Activated CD4-positive, alpha-beta memory T cell treated with anti-CD3 and anti-CD28 coated beads for 36 hours (primary cell): ENCODE results near the gene BRD1. TPM values are rescaled to one million over a fixed set of nuclear protein-coding genes. Genes with fewer than 3 reads are reported as not detected.
"Not testable (repeated sequence)": the region's sequence is repeated elsewhere in the genome, so short reads cannot be mapped to it uniquely, and the experiment has no call there.

Experiments
- CTCF ChIA-PET: fragments of 350-600 bp; sonication (Branson Sonifier 250); formaldehyde crosslinking; loops from one replicate; lab custom pipeline; 2021; ENCODE audit warnings: antibody characterized with exemption, inconsistent platforms; lab: Charles Lee
- POLR2A ChIA-PET: fragments of 350-600 bp; sonication (Branson Sonifier 250); formaldehyde crosslinking; loops from one replicate; lab custom pipeline; 2021; ENCODE audit warnings: antibody characterized with exemption; lab: Charles Lee
- DNase-seq: peaks from one replicate; pipeline ENCODE4 v3.0.0-alpha.2; 2020
- H3K27ac Mint-ChIP-seq: one replicate; pipeline ENCODE4 v1.8.0; 2021; ENCODE audit warnings: mixed read lengths
- H3K27me3 Mint-ChIP-seq: one replicate; pipeline ENCODE4 v1.8.0; 2021; ENCODE audit warnings: mixed read lengths
- H3K36me3 Mint-ChIP-seq: one replicate; pipeline ENCODE4 v1.8.0; 2021; ENCODE audit warnings: mixed read lengths
- H3K4me1 Mint-ChIP-seq: one replicate; pipeline ENCODE4 v1.8.0; 2021; ENCODE audit warnings: low read depth, mixed read lengths
- H3K4me3 Mint-ChIP-seq: one replicate; pipeline ENCODE4 v1.8.0; 2021; ENCODE audit warnings: mild to moderate bottlenecking, mixed read lengths
- H3K9me3 Mint-ChIP-seq: one replicate; pipeline ENCODE4 v1.8.0; 2021; ENCODE audit warnings: mixed read lengths
- intact Hi-C: fragments of 100-400 bp; cut with micrococcal nuclease; formaldehyde crosslinking; loops from one replicate; pipeline ENCODE4 v1.15.1; 2023
- total RNA-seq, 2 experiments: library from RNA; stranded (reverse); gene quantifications; one replicate each; pipeline ENCODE4 v1.2.3, GENCODE V29; 2021

Gene BRD1
- total RNA-seq, 2 experiments from 2014 or later = 27.5 to 30.2 TPM

- CTCF ChIA-PET = no interaction called here
- intact Hi-C loops = no loop called here
- DNase-seq = no peak
- Mint-ChIP-seq H3K9me3 (no peaks in the 10 kb centered on the region), H3K27me3 (no peaks in the 10 kb centered on the region), H3K4me3 (no peak overlapping the region), H3K4me1 (peaks cover 12% of the 10 kb centered on the region), H3K27ac (no peak overlapping the region), H3K36me3 (peaks cover 19% of the 10 kb centered on the region)
- POLR2A ChIA-PET = no interaction called here
These were observed 44.5 kb downstream of the BRD1 start for GRCh38 chr22:49783036-49783746.

GRCh38 chr22:49781886-49782285, 45.8 kb downstream of the BRD1 start:
- CTCF ChIA-PET, POLR2A ChIA-PET, H3K9me3 Mint-ChIP-seq, H3K4me3 Mint-ChIP-seq, H3K27me3 Mint-ChIP-seq, intact Hi-C loops, DNase-seq, H3K4me1 Mint-ChIP-seq: not testable (repeated sequence)
- peak overlapping the region; percentile 45 for H3K27ac Mint-ChIP-seq
- H3K36me3 Mint-ChIP-seq = peaks cover 12% of the 10 kb centered on the region

GRCh38 chr22:49781289-49781782, 46.3 kb downstream of the BRD1 start:
- CTCF ChIA-PET = no interaction called here
- Mint-ChIP-seq H3K27me3 (no peaks in the 10 kb centered on the region), H3K36me3 (peaks cover 8% of the 10 kb centered on the region), H3K4me3 (no peak overlapping the region), H3K27ac (peak overlapping the region; percentile 45), H3K9me3 (no peaks in the 10 kb centered on the region), H3K4me1 (peaks cover 9% of the 10 kb centered on the region)
- no peak for DNase-seq
- intact Hi-C loops = no loop called here
- POLR2A ChIA-PET = no interaction called here

- intact Hi-C loops = no loop called here
- CTCF ChIA-PET = no interaction called here
- Mint-ChIP-seq H3K4me3 (no peak overlapping the region), H3K9me3 (no peaks in the 10 kb centered on the region), H3K36me3 (peaks cover 7% of the 10 kb centered on the region), H3K4me1 (peaks cover 9% of the 10 kb centered on the region), H3K27me3 (no peaks in the 10 kb centered on the region), H3K27ac (no peak overlapping the region)
- POLR2A ChIA-PET = no interaction called here
- no peak for DNase-seq
These were observed 46.9 kb downstream of the BRD1 start for GRCh38 chr22:49780698-49781288.

GRCh38 chr22:49779853-49780697, 47.6 kb downstream of the BRD1 start:
- POLR2A ChIA-PET = no interaction called here

DNA sequence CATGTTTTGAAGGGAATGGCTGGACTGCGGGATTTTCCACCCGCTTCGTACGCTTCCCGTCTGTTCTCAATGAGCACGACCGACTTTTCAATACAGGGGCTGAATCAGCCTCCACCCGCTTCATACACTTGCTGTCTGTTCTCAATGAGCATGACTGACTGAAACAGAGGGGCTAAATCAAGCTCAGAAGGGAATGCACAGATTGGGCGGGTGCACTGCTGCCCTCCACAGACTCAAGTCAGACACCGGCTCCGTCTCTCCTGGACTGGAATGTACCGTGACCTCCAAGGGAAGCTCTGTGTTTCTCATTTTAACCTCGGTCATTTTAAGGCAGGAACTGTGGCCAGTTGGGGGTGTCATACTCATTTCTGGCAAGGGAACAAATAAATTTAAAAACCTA, 48.5 kb downstream of the BRD1 start:
- POLR2A ChIA-PET = interaction anchor here (0.6 kb wide), 1 partner anchor 59 kb away, joined by 4 read pairs; no protein-coding TSS in a partner anchor
- H3K4me3 Mint-ChIP-seq = no peak overlapping the region
- CTCF ChIA-PET = no interaction called here

More at GRCh38 chr22:49779853-49780697, 47.6 kb downstream of the BRD1 start:
- no peak for DNase-seq
- H3K9me3 Mint-ChIP-seq = no peaks in the 10 kb centered on the region
- H3K27ac Mint-ChIP-seq = no peak overlapping the region
- intact Hi-C loops = no loop called here
- no peak overlapping the region for H3K4me3 Mint-ChIP-seq
- peaks cover 7% of the 10 kb centered on the region for H3K36me3 Mint-ChIP-seq
- peaks cover 9% of the 10 kb centered on the region for H3K4me1 Mint-ChIP-seq
- CTCF ChIA-PET = no interaction called here
- H3K27me3 Mint-ChIP-seq = no peaks in the 10 kb centered on the region

GRCh38 chr22:49777569-49778249, 50.0 kb downstream of the BRD1 start:
- intact Hi-C loops = no loop called here
- ChIA-PET CTCF (no interaction called here), POLR2A (no interaction called here)
- H3K9me3 Mint-ChIP-seq = no peaks in the 10 kb centered on the region
- H3K27me3 Mint-ChIP-seq = no peaks in the 10 kb centered on the region
- no peak for DNase-seq
- no peak overlapping the region for H3K27ac Mint-ChIP-seq
- peaks cover 15% of the 10 kb centered on the region for H3K36me3 Mint-ChIP-seq
- no peak overlapping the region for H3K4me3 Mint-ChIP-seq
- peaks cover 10% of the 10 kb centered on the region for H3K4me1 Mint-ChIP-seq

More for the DNA sequence above, 48.5 kb downstream of the BRD1 start:
- Mint-ChIP-seq H3K27ac (no peak overlapping the region), H3K4me1 (peaks cover 9% of the 10 kb centered on the region), H3K36me3 (peaks cover 11% of the 10 kb centered on the region), H3K9me3 (no peaks in the 10 kb centered on the region), H3K27me3 (no peaks in the 10 kb centered on the region)
- no peak for DNase-seq
- intact Hi-C loops = no loop called here

GRCh38 chr22:49776891-49777290, 50.8 kb downstream of the BRD1 start:
- peaks cover 7% of the 10 kb centered on the region for H3K4me1 Mint-ChIP-seq
- H3K4me3 Mint-ChIP-seq = no peak overlapping the region
- no peak overlapping the region for H3K27ac Mint-ChIP-seq
- ChIA-PET POLR2A (interaction anchor here (0.6 kb wide), 1 partner anchor 21 kb away, joined by 3 read pairs; no protein-coding TSS in a partner anchor), CTCF (interaction anchor here (1.3 kb wide), 1 partner anchor 11 kb away, joined by 6 read pairs; no protein-coding TSS in a partner anchor)
- H3K9me3 Mint-ChIP-seq = no peaks in the 10 kb centered on the region
- H3K27me3 Mint-ChIP-seq = no peaks in the 10 kb centered on the region
- DNase-seq = no peak
- H3K36me3 Mint-ChIP-seq = peaks cover 15% of the 10 kb centered on the region
- intact Hi-C loops = no loop called here

DNA sequence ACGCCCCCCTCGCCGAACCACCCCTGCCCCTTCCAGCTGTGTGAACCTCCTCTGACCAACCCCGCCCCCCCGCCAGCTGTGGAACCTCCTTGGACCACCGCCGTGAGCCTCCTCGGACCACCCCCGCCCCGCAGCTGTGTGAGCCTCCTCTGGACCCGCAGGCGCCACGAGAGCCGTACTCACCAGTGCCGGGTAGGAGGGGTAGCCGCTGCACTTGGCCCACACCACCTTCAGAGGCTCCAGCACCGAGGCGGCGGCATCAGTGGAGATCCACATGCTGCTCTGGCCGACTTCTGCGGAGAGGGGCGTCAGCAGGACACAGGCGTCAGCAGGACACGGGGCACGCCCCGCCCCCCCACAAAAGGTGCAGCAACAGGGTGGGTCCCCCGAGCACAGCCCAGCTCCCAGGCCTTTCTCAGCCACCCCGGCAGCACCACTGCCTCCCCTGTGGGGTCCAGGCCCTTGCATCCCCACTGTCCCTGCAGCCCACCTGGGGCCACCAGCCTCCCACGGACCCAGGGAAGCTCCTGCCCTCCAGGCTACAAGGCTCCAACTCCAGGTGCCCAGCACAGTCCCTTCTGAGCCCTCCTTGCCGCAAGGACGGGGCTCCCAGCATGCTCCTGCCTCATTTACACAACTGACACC, 51.7 kb downstream of the BRD1 start:
- no peaks in the 10 kb centered on the region for H3K27me3 Mint-ChIP-seq
- intact Hi-C loops = no loop called here
- peaks cover 13% of the 10 kb centered on the region for H3K36me3 Mint-ChIP-seq
- CTCF ChIA-PET = interaction anchor here (1.3 kb wide), 1 partner anchor 11 kb away, joined by 6 read pairs; no protein-coding TSS in a partner anchor
- no peak for DNase-seq
- H3K4me3 Mint-ChIP-seq = no peak overlapping the region
- POLR2A ChIA-PET = interaction anchor here (0.6 kb wide), 1 partner anchor 20 kb away, joined by 3 read pairs; no protein-coding TSS in a partner anchor
- peaks cover 5% of the 10 kb centered on the region for H3K4me1 Mint-ChIP-seq
- no peaks in the 10 kb centered on the region for H3K9me3 Mint-ChIP-seq
- no peak overlapping the region for H3K27ac Mint-ChIP-seq

- intact Hi-C loops = no loop called here
- Mint-ChIP-seq H3K36me3 (peaks cover 13% of the 10 kb centered on the region), H3K27me3 (no peaks in the 10 kb centered on the region), H3K4me3 (no peak overlapping the region), H3K9me3 (no peaks in the 10 kb centered on the region), H3K27ac (no peak overlapping the region), H3K4me1 (peaks cover 8% of the 10 kb centered on the region)
- CTCF ChIA-PET = no interaction called here
- POLR2A ChIA-PET = no interaction called here
- DNase-seq = no peak
These were observed 52.3 kb downstream of the BRD1 start for GRCh38 chr22:49775191-49775866.
